RWPE1 (cell line): ENCODE results near the gene PHF24.
A peak's percentile ranks its signal among the peaks of the same experiment; 100 is the strongest.

Experiments
- CTCF ChIA-PET: fragments of 350-600 bp; sonication (Branson Sonifier 250); formaldehyde crosslinking; extraction: SDS; loops from one replicate; lab custom pipeline; 2021; lab: Yijun Ruan, JAX
- POLR2A ChIA-PET: fragments of 400-600 bp; formaldehyde crosslinking; extraction: SDS; loops from one replicate; lab custom pipeline; 2020; ENCODE audit warnings: antibody characterized with exemption; ENCODE audit not compliant: low non-redundant PET; lab: Yijun Ruan, JAX
- DNase-seq: peaks from one replicate; pipeline ENCODE4 v3.0.0; 2012; ENCODE audit warnings: low spot score
- H3K27ac ChIP-seq: fragments of 450-650 bp; 2 replicates; pipeline ENCODE4 v1.5.1; 2017
- CTCF ChIP-seq: fragments of 450-650 bp; conservative IDR thresholded peaks from 2 replicates; pipeline ENCODE4 v1.5.1; 2017; ENCODE audit warnings: low read depth, mild to moderate bottlenecking

Gene PHF24

GRCh38 chr9:34986540-34987047 lies 28.5 kb downstream of the PHF24 start:
- DNase-seq = no peak
- no peak for TF ChIP-seq CTCF
- CTCF ChIA-PET = interaction anchor here (0.9 kb wide), 1 partner anchor 87 kb away, joined by 5 read pairs; no protein-coding TSS in a partner anchor
- no peak overlapping the region for H3K27ac ChIP-seq
- POLR2A ChIA-PET = no interaction called here

- TF ChIP-seq CTCF = no peak
- CTCF ChIA-PET = interaction anchor here (0.9 kb wide), 1 partner anchor 88 kb away, joined by 5 read pairs; no protein-coding TSS in a partner anchor
- H3K27ac ChIP-seq = peak overlapping the region; percentile 11; the same call in 1 of the 2 replicates
- DNase-seq = no peak
- POLR2A ChIA-PET = no interaction called here
Observed at GRCh38 chr9:34987160-34987901, 29.2 kb downstream of the PHF24 start.

- DNase-seq = no peak
- TF ChIP-seq CTCF = no peak
- ChIA-PET CTCF (interaction anchor here (1.3 kb wide), 1 partner anchor 89 kb away, joined by 5 read pairs; no protein-coding TSS in a partner anchor), POLR2A (no interaction called here)
- H3K27ac ChIP-seq = peak overlapping the region; percentile 94
Observed at GRCh38 chr9:34988218-34989002, 30.3 kb downstream of the PHF24 start.

- POLR2A ChIA-PET = interaction anchor here (0.6 kb wide), 1 partner anchor 77 kb away, joined by 4 read pairs; no protein-coding TSS in a partner anchor
- CTCF ChIA-PET = interaction anchor here (0.6 to 1.3 kb wide), 2 partner anchors 90 to 425 kb away, joined by 3 to 5 read pairs; no protein-coding TSS in a partner anchor
- no peak for TF ChIP-seq CTCF
- peak within 1 kb of the TSS; percentile 94 for H3K27ac ChIP-seq
- peak; percentile 100 for DNase-seq
Observed at GRCh38 chr9:34989003-34989945, 31.2 kb downstream of the PHF24 start, which contains the start of gene DNAJB5. DNAJB5 (plus strand) TSS chr9:34989745; CDS start chr9:34990631, 886 bp downstream.

- CTCF ChIA-PET = no interaction called here
- DNase-seq = no peak
Observed at GRCh38 chr9:34989946-34990635, 32.0 kb downstream of the PHF24 start.

More at GRCh38 chr9:34989946-34990635, 32.0 kb downstream of the PHF24 start:
- TF ChIP-seq CTCF = no peak
- POLR2A ChIA-PET = interaction anchor here (0.6 kb wide), 1 partner anchor 77 kb away, joined by 4 read pairs; no protein-coding TSS in a partner anchor
- H3K27ac ChIP-seq = peak overlapping the region; percentile 94
